Activated naive CD8-positive, alpha-beta T cell treated with anti-CD3 and anti-CD28 coated beads, Interleukin-2, amount 50 U/mL, for 16 hours (primary cell): ENCODE data around the gene SPP2.

Experiments used
- DNase-seq: peaks from one replicate; pipeline ENCODE4 v3.0.0-alpha.2; 2020; ENCODE audit warnings: low read depth, low spot score

Gene SPP2

DNA sequence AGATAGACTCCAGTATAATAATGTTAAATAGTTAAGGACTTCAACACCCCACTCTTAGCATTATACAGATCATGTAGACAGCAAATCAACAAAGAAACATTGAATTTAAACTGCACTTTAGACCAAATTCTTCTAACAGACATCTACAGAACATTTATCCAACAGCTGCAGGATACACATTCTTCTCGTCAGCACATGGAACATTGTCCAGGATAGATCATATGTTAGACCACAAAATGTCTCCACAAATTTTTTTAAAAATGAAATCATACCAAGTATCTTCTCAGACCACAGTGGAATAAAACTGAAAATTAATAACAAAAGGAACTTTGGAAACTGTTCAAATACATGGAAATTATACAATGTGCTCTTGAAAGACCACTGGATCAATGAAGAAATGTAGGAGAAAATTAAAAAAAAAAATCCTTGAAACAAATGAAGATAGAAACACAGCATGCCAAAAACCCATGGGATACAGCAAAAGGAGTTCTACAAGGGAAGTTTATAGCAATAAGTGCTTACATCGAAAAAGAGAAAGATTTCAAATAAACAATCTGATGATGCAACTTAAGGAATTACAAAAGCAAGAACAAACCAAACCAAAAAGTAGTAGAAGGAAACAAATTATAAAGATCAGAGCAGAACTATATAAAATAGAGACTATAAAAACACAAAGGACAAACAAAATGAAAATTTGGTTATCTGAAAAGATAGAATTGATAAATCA, 12.3 kb upstream of the SPP2 start:
- no peak for DNase-seq

DNA sequence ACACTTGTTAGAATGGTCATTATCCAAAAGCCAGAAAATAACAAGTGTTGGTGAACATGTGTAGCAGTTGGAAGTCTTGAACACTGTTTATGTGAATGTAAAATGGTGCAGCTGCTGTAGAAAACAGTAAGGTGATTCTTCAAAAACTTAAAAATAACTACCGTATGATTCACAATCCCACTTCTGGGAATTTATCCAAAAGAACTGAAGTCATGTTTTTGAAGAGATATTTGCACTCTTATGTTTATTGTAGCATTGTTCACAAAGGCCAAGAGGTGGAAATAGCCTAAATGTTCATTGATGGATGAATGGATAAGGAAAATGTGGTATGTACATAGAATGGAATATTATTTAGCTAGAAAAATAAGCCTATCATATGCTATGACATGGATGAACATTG, 6.3 kb upstream of the SPP2 start:
- DNase-seq = no peak

DNA sequence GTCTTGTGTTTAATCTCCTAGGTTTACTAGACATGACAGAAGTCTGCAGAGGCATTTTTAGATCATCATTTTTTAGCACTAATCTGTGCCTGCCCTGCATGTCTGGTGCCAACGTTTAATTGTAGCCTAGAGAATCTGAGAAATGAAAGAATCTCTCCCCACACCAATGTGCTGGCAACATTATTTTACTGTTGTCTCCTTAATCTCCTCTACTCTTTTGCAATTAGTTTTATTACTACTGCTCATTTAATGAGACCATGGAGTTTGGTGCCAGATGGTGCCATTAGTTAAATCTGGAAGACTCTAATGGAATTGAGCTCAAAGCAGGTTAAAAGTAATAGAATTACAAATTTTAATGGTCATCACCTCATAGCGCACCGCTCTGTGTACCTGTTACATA, 4.0 kb upstream of the SPP2 start:
- DNase-seq = no peak

DNA sequence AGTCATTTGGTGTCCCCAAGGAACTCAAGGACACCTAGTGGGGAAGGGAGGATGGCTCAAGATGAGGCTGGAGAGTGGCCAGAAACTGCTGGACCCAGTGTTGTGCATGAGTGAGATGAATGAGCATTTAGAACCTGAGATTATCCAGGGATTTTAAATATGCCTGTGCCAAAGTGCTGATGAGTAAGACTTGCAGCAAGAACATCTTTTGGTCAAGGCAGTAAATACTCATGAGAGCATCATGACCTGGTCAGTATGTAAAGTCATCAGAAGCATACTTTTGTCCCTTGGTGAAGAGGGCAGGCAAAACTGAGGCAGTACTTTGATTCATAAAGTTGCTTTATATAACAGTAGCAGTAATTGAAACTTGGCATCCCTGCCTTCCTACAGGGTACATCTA, 3.1 kb upstream of the SPP2 start:
- DNase-seq = no peak

DNA sequence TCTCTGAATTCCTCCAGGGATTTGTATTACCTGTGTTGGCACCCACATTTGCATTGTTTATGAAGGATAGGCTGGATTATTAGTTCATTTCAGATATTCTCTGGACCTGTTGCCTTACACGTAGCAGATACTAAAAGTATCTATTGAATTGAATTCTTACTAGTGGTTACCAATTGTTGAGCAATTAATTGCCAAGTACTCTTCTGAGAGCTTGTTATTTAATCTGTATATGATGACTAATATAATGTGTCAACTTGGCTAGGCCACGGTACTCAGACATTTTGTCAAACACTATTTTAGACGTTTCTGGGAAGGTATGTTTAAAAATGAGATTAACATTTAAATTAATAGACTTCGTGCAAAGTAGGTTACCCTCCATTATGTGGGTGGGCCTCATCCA, 2.5 kb upstream of the SPP2 start:
- DNase-seq = no peak

DNA sequence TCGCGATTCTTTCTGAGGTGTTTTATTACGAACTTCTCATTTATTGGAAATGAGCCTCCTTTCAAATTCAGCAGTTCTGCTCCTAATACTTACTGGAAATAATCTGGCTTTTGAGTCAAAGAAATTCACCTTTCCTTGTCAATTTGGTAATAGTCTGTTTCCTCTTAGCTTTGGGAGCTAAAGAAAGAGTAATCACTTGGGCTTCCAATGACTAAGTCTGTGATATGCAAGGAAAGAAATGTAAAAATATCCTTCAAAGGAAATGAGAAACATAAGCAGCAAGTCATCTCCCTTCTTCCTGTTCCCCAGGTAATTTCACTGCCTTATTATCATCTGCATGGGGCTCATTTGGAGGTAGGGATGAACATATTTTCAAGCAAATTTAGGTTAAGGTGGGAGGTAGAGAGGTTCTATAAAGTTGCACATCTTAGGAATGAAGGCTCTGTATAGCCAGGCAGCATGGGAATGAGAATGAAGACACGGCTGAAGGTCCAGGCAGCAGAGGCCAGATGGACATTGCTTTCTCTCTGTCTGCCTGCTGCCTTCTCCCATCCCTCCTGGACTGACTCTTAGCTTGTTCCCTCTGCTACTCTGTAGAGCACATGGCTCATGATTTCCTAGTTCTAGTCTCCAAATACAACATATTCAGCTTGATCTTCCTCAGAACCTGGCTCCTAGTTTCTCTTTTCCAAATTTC, 1.0 kb downstream of the SPP2 start:
- DNase-seq = no peak

DNA sequence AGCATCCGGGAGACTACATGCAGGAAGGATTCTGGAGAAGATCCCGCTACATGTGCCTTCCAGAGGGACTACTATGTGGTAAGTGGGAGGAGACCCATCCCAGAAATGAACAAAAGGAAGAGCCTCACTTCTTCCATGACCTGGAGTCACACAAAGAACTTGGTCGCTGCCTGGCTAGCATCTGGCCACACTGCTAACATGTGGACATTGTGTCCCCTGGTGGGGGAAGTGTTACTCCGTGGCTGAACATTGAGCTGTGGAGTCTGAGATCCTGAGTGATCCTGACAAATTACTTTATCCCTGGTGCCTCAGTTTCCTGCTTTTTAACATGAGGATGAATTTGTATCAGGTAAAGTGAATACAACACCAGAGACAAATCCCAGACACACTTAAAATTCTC, 8.4 kb downstream of the SPP2 start:
- DNase-seq = no peak

DNA sequence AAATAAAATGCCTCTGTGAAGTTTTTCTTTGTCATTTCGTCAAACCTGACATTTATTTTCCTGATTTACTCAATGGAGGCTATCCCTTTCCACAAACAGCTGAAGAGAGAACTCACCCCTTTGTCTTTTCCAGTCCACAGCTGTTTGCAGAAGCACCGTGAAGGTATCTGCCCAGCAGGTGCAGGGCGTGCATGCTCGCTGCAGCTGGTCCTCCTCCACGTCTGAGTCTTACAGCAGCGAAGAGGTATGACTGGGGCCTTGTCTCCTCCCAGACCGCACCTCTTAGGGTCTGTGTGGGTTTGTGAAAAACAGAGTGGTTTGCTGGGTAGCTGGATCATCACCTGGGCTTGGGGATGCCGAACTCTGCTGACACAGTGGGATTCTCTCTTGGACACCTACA, 9.7 kb downstream of the SPP2 start:
- DNase-seq = no peak

DNA sequence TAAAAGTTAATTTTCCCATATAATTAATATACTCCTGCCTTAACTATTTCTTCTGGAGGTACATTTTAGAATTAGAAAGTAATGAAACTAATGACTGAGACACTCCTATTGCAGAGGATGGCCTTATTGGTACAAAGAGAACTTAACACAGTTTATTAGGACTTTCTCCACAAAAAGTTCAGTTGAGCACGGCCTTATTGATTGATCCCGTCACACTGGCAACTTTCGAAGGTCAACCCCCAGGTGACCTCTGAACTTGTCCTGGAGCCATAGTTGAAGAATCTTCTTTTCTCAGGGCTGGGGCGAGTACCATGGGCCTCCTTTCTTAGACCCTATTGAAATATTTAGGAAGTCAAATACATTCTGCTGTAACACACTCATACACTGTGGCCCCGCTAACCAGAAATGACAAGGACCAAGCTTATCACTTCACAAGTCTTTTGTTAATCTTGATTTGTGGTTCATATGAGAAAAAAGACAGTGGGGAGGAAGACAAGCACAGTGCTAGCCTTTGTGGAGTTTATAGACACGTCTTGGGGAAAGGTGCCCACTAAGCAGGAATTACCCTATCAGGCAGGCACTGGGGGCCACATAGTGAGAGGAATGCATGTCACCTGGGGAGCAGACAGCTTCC, 11.2 kb downstream of the SPP2 start:
- DNase-seq = no peak

DNA sequence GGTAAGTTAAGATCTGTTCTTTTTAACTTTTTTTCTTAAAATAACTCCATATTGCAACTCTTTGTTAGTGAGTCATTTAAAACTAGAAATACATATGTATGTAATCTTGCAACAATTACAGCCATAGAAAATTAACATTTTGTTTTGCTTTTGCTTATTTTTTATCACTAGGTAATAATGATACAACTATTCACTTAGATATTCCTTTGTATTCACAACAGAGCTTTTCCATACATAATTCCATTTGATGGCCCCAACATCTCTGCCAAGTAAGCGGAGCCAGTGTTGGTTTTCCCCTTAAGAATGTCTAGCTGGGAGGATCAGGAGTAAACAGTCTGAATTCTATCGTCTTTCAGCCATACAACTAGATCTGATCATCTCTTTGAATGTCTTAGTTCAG, 16.1 kb downstream of the SPP2 start:
- no peak for DNase-seq

DNA sequence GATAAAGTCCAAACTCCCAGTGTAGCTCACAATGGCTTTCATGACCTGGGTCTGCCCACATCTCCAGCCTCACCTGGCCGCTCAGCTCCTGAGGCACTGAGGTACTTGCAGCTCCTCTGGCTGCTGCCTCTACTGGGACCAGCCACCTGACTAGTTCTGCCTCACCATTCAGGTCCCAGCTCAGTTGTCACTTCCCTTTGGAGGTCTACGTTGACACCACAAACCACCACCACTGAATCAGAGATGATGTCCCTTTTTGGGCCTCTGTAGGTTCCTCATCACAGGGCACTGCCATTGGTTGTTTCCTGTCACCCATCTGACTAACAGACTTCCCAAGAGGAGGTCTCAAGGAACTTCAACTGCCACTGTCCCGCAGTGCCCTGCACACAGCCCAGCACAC, 21.2 kb downstream of the SPP2 start:
- DNase-seq = no peak

DNA sequence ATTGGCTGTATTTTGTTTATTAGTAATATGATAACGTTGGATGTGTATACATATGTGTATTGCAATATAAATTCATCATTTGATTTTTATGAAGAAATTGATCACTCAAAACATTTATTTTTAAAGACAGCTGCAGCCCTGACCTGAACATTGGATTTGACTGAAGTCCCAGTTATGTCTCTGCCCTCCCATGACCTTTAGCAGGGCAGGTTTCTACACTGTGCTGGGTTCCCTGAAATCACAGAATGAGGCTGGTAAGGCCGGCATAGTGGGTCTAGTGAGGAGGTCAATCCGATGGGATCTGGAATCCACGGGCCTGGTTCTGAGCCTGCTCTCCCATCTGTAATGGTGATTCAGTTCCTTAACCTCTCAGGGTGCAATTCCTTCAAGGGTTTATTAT, 22.0 kb downstream of the SPP2 start:
- DNase-seq = no peak

DNA sequence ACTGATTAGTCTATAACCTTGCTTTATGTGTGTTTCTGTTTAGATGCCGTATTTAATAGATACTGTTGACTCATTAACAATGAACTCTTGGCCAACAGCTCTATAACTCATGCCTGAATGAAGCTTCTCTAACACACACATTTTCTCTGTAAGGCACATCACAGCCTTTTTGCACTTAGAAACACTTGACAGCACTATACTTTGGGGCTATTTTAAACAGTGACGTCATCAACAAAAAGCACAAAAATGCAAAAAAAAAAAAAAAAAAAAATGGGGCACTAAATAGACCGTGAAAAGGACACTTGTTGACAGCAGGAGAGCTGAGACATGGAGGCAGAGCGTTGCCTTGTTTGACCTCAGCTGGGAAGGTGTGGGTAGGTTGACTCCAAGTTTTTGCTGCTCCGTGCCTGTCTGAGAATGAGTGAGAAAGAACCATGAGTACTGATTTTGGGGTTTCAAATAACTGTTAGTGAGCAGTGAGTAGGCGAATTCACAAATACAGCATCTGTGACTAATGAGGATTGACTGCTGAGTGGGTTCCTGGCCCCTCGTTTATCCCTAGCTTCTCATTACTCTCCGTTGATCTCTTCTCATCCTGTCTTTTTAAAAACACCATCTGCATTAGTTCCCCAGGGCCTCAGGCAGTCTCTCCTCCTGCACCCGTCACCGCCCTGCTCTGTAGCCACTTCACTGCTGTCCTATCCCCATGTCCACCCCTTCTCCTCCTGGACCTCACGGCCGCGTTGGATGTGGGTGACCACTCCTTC, 24.4 kb downstream of the SPP2 start:
- no peak for DNase-seq

DNA sequence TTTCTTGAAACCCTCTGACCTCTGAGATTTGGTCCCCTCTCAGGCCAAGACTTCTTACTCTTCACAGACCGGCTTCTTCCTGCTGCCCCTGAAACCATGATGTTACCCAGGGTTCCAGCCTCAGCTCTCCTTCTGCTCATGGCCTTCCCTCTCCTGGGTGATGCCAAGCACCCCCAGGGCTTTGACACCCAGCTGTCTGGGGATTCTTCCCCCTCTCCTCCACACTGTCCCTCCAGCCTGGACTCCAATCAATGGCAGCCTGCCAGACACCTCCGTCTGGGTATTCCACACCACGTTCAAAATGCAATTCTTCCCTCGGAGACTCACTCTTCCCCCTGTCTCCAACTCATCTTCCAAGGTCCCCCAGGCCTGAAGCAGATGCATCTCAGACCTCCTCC, 25.0 kb downstream of the SPP2 start:
- no peak for DNase-seq

DNA sequence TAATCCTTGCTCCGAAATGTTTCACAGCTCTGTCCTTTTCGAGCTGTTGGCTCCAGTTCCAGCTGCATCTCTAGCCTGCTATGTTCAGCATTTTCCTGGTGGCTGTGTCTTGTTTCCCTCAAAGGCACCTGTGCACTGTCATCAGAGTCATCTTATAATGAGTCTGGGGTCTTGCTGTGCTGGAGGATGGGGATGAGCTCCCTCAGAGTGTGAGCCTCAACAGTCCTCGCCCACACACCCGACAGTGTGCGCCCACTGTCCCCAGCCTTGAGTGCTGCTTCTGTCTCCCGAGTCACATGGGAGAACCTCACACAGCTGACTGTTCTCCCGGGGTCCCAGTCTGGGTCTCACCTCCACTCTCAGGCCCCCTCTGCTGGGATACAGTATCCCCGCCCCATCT, 25.4 kb downstream of the SPP2 start:
- no peak for DNase-seq

DNA sequence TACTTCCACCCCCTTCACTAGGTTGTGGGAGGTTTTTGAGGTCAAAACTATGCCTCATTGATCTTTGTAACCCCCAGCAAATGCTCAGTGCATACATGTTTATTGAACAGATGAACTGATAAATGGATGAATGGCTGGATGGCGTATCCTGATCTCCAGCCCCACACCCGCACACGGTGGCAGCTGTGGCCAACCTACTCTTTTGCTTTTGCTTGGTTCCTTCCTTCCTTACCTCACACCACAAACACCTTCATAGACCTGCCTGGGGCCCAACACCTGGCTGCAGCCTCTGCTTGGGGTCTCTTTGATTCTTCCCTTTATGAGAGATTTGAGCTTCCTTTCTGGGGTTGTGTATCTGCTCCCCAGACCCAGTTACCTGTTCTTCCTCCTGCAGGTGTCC, 25.9 kb downstream of the SPP2 start:
- DNase-seq = no peak

DNA sequence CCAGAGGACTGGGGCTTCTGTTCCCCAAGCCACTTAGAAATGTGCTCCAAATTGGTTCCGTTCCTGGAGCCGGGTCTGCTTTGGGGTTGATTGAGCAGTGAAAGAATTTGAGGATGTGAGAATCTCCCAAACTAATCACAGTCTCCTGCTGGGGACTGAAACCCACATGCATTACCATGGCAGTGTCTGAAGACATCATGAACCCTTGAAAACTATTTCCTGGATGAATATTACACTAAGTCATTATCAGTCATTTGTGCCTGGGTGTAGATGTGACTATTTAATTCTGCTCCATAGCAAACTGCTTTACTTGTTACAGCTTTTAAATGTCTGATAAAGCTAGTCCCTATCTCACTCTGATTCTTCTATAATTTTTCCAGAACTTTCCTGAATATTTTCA, 27.6 kb downstream of the SPP2 start:
- DNase-seq = no peak

DNA sequence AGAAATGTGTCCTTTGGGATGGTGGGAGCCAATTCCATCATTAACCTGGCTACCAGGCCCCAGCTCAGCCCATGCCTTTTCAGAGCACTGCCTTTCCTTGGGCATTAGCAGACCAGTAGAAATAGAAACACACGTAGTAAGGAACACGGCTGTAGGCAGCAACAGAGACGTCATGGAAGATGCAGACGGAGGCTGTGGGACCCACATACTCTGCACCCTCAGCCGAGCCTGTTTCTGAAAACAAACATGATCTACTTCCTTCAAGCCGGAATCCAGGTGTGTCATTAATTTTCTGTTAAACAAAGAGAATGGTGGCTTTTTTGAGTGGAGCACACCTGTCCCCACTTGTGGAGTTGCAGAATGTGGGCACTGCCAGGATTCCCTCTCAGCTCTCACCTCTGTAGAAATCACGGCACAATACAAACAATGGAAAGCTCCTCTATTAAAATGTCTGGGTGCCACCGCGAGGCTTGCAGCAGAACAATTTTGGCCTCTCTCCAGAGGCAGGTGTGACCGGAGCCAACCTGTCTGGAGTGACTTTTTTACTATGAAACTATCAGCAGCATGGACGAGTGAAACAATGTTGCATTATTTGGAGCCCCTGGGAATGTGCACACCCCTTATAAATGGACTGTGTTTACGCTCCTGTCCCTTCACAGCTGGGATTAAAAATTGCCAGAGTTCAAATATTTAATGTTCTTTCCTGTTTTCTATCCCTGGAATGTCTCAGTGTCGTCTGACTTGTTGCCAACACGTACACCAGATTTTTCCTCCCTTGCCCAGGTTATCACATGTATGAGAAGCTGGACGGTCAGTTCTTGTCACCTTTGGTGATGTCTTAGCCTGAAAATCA, 31.7 kb downstream of the SPP2 start:
- no peak for DNase-seq

DNA sequence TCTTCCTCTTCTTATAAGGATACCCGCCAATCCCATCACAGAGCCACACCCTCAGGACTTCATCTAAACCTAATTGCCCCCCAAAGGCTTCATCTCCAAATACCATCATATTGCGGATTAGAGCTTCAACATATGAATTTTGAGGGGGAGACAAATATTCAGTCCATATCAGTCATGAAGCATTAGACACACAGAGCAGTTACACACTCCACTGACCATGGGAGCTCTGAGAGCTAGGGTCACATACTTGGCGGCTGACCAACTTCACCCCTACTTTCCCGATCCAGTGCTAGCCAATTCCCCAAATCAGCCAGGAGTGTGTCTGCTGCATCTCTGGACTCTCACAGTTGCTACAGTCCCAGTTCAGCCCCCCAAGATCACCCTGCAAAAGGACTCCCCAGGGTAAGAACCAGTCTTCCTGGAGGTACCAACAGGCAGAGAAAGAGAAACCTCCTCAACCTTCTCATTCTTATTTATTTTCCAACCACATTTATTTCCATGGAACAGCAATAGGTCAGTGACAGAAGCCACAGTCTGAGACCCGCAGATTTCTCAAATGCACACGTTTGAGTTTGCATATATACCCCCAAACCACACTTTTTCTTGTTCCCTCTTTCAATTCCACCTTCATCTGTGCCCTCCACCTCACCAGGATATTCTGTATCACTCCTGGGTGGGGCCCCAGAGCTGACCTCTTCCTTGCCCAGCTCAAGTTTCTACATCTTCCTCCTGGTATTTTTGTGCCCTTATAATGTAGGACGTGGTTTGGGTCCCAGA, 33.3 kb downstream of the SPP2 start:
- no peak for DNase-seq

DNA sequence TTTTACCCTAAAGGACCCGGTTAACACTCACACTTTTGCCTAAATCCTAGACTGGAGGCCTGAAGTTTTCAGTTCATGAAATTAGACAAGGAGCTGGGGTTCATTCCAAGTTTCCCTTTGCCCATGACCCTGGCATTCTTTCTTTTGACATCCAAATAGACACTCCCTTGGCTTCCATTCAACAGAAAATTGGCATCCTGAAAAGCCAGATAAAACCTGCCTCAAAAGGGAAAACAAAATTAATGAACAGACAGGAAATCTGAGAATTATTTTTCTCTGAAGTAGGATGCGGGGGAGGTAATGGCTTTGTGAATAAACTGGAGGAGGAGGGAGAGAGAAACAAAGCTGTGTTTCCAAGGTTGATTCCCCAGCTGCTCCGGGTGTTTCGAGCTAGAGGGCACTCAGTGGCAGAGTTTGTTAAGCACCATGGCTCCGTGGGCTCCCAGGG, 41.0 kb downstream of the SPP2 start:
- no peak for DNase-seq

DNA sequence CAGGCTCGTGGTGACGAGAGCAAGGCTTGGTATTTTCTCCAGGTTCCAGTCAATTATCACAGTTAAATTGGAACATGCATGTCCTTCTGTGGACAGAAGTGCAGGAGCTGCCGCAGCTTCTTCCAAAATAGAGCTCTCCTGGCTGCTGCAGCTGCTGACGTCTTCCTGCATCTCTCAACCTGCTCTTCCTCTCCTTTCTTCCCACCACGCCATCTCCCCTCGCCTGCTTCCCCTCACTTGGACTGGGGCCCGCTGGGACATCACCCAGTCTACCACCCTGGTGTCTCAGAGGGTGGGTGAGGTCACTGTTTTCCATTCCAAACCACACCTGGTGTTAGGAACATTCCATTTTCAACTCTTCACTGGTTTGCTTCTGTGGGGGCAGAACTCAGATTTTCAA, 41.4 kb downstream of the SPP2 start:
- DNase-seq = no peak
